Subcutaneous adipose tissue (tissue), 4 donors: ENCODE measurements around the gene SYCP2L. TPM values are rescaled to one million over a fixed set of nuclear protein-coding genes. Genes with fewer than 3 reads are reported as not detected.

Experiments
- total RNA-seq, 4 donors: library from RNA; depleted of rRNA; stranded (reverse); fragments of >200 nt; gene quantifications; one replicate each; pipeline ENCODE4 v1.1.0, GENCODE V29; 2016
- TF ChIP-seq, protein P1 (sequence below): fragments of 450-650 bp; IDR thresholded peaks from one replicate; pipeline ENCODE4 v1.5.1; 2016; ENCODE audit warnings: low read depth, mild to moderate bottlenecking, control low read depth, antibody characterized with exemption, moderate library complexity

SYCP2L gene
- total RNA-seq, 4 donors from 2014 or later = 1.0 to 4.6 (median 3.3) TPM

DNA sequence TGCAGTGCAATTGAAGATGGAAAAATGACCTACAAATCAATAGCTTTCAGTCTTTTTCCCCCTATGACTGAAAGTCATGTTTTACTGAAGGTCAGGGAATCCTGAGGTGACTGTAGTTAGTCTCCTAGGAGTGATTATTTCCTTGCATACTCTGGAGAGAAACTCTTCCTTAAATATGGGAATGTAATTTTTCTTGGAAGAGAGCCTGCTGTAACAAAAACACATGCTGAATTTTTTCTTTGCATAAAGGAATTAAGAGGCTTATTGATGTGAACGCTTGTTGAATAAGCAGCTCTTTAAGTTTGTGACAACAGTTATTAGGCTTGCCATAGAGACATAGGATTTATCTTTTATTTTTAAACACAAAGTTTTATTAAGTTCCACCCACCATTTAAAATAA lies 92.8 kb downstream of the SYCP2L start:
- TF ChIP-seq, protein P1, sequence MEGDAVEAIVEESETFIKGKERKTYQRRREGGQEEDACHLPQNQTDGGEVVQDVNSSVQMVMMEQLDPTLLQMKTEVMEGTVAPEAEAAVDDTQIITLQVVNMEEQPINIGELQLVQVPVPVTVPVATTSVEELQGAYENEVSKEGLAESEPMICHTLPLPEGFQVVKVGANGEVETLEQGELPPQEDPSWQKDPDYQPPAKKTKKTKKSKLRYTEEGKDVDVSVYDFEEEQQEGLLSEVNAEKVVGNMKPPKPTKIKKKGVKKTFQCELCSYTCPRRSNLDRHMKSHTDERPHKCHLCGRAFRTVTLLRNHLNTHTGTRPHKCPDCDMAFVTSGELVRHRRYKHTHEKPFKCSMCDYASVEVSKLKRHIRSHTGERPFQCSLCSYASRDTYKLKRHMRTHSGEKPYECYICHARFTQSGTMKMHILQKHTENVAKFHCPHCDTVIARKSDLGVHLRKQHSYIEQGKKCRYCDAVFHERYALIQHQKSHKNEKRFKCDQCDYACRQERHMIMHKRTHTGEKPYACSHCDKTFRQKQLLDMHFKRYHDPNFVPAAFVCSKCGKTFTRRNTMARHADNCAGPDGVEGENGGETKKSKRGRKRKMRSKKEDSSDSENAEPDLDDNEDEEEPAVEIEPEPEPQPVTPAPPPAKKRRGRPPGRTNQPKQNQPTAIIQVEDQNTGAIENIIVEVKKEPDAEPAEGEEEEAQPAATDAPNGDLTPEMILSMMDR = no peak

DNA sequence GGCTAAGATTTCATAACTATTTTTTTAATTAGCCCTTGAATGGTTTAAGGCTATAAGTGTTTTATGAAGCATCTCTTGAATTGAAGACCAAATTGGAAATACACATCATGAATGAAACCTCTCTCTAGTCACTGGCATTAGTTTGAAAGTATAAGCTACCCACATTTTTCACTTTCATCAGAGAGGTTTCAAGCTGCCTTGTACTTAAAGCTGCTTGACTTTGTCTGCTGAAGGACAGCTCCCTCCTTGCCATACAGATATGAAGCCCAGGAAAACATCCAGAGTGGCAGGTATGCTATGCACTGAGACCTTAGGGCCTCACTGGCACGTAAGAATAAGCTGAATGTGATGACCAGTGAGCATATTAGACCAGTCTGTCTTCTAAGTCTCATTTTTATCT lies 94.6 kb downstream of the SYCP2L start:
- TF ChIP-seq, protein P1 = no peak

DNA sequence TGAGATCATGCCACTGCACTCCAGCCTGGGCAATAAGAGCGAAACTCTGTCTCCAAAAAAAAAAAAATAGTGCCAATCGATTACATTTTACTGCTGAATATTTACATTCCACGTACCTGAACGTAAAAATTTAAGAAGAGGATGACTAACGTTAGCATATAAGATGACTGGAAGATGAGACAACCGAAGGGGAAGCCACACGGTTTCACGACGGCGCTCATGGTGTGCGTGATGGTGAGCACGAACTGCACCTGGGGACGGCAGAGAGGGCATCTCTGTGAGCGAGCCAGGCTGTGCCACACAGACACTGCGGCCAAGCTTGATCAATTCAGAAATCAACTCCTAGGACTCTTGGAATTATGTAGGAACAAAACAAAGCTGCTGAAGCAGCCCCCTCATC lies 102.7 kb downstream of the SYCP2L start:
- TF ChIP-seq, protein P1 = no peak

DNA sequence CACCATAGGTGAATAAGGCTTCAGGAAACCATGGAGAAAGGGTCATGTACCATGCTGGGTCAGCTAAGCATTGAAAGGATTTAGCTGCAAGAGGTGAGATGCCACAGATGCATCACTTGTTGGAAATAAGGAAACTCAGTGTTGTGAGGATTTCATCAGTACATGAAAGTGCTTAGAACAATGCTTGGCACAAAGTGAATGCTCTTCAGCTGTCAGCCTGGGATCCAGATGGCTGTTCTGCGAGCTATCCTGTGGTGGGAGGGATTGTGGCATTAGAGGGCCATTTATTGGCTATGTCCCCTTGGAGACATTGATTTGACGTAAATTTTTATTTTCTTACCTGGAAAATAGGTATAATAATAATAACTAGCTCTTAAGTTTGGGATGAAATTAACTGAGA lies 104.3 kb downstream of the SYCP2L start:
- TF ChIP-seq, protein P1 = no peak

DNA sequence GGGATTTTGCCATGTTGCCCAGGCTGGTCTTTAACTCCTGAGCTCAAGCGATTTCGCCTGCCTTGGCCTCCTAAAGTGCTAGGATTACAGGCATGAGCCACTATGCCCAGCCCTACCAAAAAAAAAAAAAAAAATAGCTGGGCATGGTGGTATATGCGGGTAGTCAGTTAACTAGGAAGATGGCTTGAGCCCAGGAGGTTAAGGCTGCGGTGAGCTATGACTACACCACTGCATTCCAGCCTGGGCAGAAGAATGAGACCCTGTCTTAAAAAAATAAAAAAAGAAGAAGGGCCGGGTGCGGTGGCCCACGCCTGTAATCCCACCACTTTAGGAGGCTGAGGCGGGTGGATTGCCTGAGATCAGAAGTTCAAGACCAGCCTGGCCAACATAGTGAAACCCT lies 107.0 kb downstream of the SYCP2L start:
- TF ChIP-seq, protein P1 = no peak

DNA sequence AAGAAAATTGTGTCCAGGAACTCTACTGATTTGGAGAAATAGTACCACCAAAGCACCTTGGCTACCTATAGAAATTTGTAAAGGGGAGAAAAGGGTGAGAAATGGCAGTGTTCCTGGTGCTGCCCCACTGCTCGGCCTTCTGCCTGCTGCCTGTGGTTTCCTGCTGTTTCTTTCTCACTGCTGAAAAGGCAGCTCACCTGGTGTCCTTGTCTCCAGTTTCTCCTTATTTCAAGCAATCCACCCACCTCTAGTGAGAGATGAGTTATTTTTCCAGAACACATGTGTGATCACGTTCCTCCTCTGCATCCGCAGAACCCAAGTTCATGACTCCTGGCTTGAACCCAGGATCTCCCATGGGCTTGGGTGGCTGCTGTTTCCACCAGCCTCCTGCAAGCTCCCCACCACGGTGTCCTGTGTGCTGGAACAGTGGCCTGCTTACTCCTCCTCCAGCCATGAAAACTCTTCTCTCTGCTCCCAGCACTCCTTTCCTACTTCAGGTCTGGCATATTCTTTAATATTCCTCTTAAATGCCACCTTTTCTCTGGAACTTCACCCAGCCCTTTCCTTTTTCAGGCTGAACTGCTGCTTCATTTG lies 108.4 kb downstream of the SYCP2L start:
- TF ChIP-seq, protein P1 = no peak

DNA sequence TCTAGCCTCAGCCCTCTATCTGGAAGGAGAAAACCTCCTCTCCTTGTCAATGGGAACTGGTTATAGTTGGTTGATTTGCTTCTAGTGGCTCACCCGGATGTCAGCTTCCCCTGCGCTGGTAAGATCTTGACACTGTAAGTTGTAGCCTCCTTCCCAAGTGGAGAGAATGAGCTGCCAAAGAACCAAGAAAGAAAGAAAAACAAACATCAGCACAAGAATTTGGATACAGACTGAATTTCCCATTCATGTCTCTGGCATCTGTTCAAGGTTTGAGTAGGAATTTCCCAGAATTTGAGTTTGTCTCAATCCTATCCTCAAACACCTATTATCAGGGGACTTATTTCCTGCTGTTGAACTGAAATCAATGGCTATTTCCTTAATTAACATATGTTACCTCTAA lies 113.1 kb downstream of the SYCP2L start:
- TF ChIP-seq, protein P1 = no peak
